Measurements from ENCODE around the gene GDI2. TPM values are rescaled to one million over a fixed set of nuclear protein-coding genes. Genes with fewer than 3 reads are reported as not detected.
A peak's percentile ranks its signal among the peaks of the same experiment; 100 is the strongest.
"Not testable (repeated sequence)": the region's sequence is repeated elsewhere in the genome, so short reads cannot be mapped to it uniquely, and the experiment has no call there.

The GDI2 gene
- total RNA-seq, 1 donor from 2014 or later, result 289 TPM

DNA sequence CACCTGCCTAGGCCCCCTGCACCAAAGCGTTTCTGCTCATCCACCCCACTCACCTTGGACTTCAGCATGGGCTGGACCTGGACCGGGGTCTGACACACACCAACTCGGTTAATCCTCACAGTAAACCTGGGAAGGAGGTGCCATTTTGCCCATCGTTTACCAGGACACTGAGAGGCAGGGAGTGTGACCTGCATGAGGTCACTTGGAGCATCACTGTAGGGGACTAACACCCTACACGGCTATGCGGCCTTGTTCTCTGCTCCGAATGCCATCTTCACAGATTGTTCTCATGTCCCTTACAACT lies 43.4 kb upstream of the GDI2 start:
- Mint-ChIP-seq H3K36me3 (ENCODE audit: low read depth) (no peaks in the 10 kb centered on the region), H3K27ac (no peak overlapping the region), H3K4me1 (peaks cover 35% of the 10 kb centered on the region), H3K4me3 (no peak overlapping the region), H3K9me3 (no peaks in the 10 kb centered on the region), H3K27me3 (no peaks in the 10 kb centered on the region)
- ChIA-PET CTCF (interaction anchor here (2.0 kb wide), 1 partner anchor 13 kb away, joined by 5 read pairs; no protein-coding TSS in a partner anchor), POLR2A (interaction anchor here (1.4 kb wide), 2 partner anchors 13 to 16 kb away, joined by 3 to 6 read pairs; no protein-coding TSS in a partner anchor)
- intact Hi-C loops (cut with micrococcal nuclease), result no loop called here
- DNase-seq, result no peak
- ATAC-seq (ENCODE audit: low read depth), result no peak
- TF ChIP-seq, protein P1, sequence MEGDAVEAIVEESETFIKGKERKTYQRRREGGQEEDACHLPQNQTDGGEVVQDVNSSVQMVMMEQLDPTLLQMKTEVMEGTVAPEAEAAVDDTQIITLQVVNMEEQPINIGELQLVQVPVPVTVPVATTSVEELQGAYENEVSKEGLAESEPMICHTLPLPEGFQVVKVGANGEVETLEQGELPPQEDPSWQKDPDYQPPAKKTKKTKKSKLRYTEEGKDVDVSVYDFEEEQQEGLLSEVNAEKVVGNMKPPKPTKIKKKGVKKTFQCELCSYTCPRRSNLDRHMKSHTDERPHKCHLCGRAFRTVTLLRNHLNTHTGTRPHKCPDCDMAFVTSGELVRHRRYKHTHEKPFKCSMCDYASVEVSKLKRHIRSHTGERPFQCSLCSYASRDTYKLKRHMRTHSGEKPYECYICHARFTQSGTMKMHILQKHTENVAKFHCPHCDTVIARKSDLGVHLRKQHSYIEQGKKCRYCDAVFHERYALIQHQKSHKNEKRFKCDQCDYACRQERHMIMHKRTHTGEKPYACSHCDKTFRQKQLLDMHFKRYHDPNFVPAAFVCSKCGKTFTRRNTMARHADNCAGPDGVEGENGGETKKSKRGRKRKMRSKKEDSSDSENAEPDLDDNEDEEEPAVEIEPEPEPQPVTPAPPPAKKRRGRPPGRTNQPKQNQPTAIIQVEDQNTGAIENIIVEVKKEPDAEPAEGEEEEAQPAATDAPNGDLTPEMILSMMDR (IDR thresholded peaks at IDR 0.05), result no peak

DNA sequence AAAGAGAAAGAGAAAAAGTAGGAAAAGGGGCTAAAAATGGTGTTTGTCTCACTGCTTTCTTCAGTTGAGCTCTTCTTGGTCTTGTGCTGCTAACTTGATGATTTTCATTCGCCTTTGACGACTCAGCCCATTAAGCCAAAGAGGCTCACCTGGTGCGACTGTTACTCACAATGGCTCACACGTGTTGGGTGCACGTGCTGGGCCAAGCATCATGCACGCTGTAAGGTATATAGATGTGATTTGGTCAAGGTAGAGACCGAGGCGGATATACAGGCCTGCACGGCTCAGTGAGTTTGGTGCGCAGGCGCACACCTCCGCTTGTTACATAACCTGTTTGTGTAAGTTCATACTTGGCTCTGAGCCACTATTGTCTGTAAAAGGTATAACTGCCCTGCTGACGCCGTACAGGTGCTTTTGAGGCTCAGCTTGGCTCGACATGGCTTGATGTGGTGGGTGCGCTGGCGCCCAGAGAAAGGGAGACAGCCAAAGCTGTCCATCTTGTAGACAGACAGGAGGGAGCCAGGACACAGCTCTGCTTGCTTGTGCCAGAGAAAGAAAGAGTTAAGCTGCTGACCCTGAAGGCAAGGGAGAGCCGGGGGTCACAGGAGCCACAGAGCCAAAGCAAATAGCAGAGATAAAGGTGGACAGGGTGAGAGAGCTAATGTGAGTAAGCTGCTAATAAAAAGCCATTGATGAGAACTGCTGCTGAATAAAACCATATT lies 42.9 kb upstream of the GDI2 start:
- POLR2A ChIA-PET, result interaction anchor here (1.4 to 5.8 kb wide), 3 partner anchors 12 to 16 kb away, joined by 3 to 107 read pairs (median 6); no protein-coding TSS in a partner anchor
- ATAC-seq (ENCODE audit: low read depth), result no peak

DNA sequence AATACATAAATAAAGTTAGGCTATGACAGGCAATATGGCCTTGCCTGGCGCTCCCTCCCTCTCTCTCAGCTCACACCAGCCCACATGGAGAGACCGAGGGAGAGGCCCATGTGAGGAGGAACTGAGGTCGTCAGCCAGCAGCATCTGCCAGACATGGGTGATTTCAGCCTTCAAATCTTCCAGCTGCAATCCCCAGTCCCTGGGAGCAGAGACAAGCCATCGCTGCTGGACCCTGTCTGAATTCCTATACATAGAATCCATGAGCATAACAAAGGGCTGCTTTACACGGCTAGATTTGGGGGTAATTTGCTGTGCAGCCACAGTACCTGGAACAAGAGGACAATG lies 40.9 kb upstream of the GDI2 start:
- intact Hi-C loops (cut with micrococcal nuclease), result no loop called here
- no peaks in the 10 kb centered on the region for H3K9me3 Mint-ChIP-seq
- H3K4me3 Mint-ChIP-seq, result no peak overlapping the region
- ChIA-PET POLR2A (interaction anchor here (0.5 to 5.8 kb wide), 5 partner anchors 12 to 41 kb away, joined by 3 to 107 read pairs (median 5); partner anchors contain the start of gene GDI2), CTCF (no interaction called here)
- H3K36me3 Mint-ChIP-seq (ENCODE audit: low read depth), result no peaks in the 10 kb centered on the region
- no peaks in the 10 kb centered on the region for H3K27me3 Mint-ChIP-seq
- ATAC-seq (ENCODE audit: low read depth) (no peak), DNase-seq (no peak)
- TF ChIP-seq, protein P1 (IDR thresholded peaks at IDR 0.05), result no peak
- H3K4me1 Mint-ChIP-seq, result peaks cover 48% of the 10 kb centered on the region
- peak overlapping the region; percentile 15 for H3K27ac Mint-ChIP-seq

More for the DNA sequence above, 42.9 kb upstream of the GDI2 start:
- Mint-ChIP-seq H3K4me3 (no peak overlapping the region), H3K27me3 (no peaks in the 10 kb centered on the region), H3K4me1 (peaks cover 33% of the 10 kb centered on the region), H3K9me3 (no peaks in the 10 kb centered on the region), H3K36me3 (ENCODE audit: low read depth) (no peaks in the 10 kb centered on the region), H3K27ac (no peak overlapping the region)
- no peak for DNase-seq
- TF ChIP-seq, protein P1 (IDR thresholded peaks at IDR 0.05), result no peak
- CTCF ChIA-PET, result interaction anchor here (2.0 kb wide), 1 partner anchor 12 kb away, joined by 5 read pairs; no protein-coding TSS in a partner anchor
- intact Hi-C loops (cut with micrococcal nuclease), result no loop called here

DNA sequence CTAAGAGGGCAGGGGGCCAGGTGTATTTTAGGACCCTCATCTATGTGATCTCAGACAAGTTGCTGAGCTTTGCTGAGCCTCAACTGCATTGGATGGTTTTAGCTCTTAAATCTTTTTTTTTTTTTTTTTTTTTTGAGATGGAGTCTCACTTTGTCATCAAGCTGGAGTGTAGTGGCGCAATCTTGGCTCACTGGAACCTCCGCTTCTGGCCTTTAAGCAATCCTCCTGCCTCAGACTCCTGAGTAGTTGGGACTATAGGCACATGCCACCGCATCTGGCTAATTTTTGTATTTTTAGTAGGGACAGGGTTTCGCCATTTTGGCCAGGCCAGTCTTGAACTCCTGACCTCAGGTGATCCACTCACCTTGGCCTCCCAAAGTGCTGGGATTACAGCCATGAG lies 33.4 kb upstream of the GDI2 start:
- DNase-seq; H3K36me3 Mint-ChIP-seq (ENCODE audit: low read depth); H3K27me3 Mint-ChIP-seq; ATAC-seq (ENCODE audit: low read depth); intact Hi-C loops (cut with micrococcal nuclease); CTCF ChIA-PET; H3K9me3 Mint-ChIP-seq: not testable (repeated sequence)
- POLR2A ChIA-PET, result interaction anchor here (0.6 to 8.9 kb wide), 6 partner anchors 16 to 1715 kb away, joined by 3 to 373 read pairs (median 3); partner anchors contain the start of genes FBH1 and GDI2
- Mint-ChIP-seq H3K27ac (peak overlapping the region; percentile 98), H3K4me1 (peaks cover 80% of the 10 kb centered on the region), H3K4me3 (peak overlapping the region; percentile 76)

DNA sequence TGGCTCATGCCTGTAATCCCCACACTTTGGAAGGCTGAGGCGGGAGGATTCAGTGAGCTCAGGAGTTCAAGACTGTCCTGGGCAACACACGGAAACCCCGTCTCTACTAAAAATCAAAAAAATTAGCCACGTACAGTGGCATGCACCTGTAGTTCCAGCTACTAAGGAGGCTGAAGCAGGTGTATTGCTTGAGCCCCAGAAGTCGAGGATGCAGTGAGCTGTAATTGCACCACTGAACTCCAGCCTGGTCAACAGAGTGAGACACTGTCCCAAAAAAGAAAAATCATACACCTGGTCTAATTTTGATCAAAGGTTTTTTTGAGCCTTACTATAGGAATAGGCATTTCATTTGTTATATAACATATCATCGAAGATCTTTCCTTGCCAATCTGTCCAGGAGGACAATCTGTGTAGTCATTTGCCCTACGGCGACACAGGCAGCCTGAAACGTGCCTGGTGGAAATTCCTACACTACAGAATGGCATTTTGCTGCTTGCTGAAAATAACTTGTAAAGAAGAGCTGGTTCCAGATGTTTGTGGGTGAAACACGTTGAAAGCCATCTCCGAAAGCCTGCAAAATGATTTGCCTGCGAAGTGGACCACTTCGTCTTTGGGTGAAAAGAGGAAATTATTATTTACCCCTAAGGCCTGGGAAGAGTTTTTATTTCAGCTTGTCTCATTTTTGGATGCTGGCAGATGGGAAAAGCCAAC lies 31.3 kb upstream of the GDI2 start:
- POLR2A ChIA-PET, result interaction anchor here (0.6 to 8.9 kb wide), 12 partner anchors 8 to 207 kb away, joined by 3 to 373 read pairs (median 6); partner anchors contain the start of genes ANKRD16, FBH1 and GDI2
- DNase-seq, result no peak
- H3K27ac Mint-ChIP-seq, result peak overlapping the region; percentile 98
- CTCF ChIA-PET, result interaction anchor here (0.9 to 2.7 kb wide), 7 partner anchors 8 to 206 kb away, joined by 3 to 11 read pairs (median 5); no protein-coding TSS in a partner anchor
- H3K9me3 Mint-ChIP-seq, result no peaks in the 10 kb centered on the region
- peak overlapping the region; percentile 75 for H3K4me3 Mint-ChIP-seq
- H3K4me1 Mint-ChIP-seq, result peaks cover 86% of the 10 kb centered on the region
- no peaks in the 10 kb centered on the region for H3K27me3 Mint-ChIP-seq
- intact Hi-C loops (cut with micrococcal nuclease), result loop anchor here (1.0 kb wide), 2 partner anchors 8 to 29 kb away; no protein-coding TSS in a partner anchor
- TF ChIP-seq, protein P1 (IDR thresholded peaks at IDR 0.05), result no peak
- ATAC-seq (ENCODE audit: low read depth), result no peak
- H3K36me3 Mint-ChIP-seq (ENCODE audit: low read depth), result no peaks in the 10 kb centered on the region
